Measurements from ENCODE around the gene LRRFIP2.

GRCh38 chr3:37026851-37027250 is 147.5 kb downstream of the LRRFIP2 start:
- no peak for TF ChIP-seq POLR2A (IDR thresholded peaks at IDR 0.05)
- TF ChIP-seq, protein P1, sequence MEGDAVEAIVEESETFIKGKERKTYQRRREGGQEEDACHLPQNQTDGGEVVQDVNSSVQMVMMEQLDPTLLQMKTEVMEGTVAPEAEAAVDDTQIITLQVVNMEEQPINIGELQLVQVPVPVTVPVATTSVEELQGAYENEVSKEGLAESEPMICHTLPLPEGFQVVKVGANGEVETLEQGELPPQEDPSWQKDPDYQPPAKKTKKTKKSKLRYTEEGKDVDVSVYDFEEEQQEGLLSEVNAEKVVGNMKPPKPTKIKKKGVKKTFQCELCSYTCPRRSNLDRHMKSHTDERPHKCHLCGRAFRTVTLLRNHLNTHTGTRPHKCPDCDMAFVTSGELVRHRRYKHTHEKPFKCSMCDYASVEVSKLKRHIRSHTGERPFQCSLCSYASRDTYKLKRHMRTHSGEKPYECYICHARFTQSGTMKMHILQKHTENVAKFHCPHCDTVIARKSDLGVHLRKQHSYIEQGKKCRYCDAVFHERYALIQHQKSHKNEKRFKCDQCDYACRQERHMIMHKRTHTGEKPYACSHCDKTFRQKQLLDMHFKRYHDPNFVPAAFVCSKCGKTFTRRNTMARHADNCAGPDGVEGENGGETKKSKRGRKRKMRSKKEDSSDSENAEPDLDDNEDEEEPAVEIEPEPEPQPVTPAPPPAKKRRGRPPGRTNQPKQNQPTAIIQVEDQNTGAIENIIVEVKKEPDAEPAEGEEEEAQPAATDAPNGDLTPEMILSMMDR (IDR thresholded peaks at IDR 0.05), result no peak
